Activated T-cell treated with anti-CD3 and anti-CD28 coated beads, Interleukin-2, amount 50 U/mL, for 72 hours (primary cell): Measurements from ENCODE around the gene CA10. TPM values are rescaled to one million over a fixed set of nuclear protein-coding genes. Genes with fewer than 3 reads are reported as not detected.

Source experiments
- ATAC-seq, 2 donors: fragments of 150-1000 bp; cut with Tn5 transposase; replicated peaks in 1 of 2; 2 replicates each; pipeline ENCODE4 v1.10.0; 2021; ENCODE audit warnings: moderate library complexity in 2 of 2, mild to moderate bottlenecking in 1 of 2
- DNase-seq, 2 donors: peaks; one replicate each; pipeline ENCODE4 v3.0.0; 2021 to 2022; ENCODE audit warnings: mixed read lengths in 1 of 2
- H3K27ac Mint-ChIP-seq: one replicate; pipeline ENCODE4 v1.8.0; 2022; ENCODE audit warnings: mild to moderate bottlenecking, moderate library complexity, mixed read lengths
- H3K27me3 Mint-ChIP-seq: one replicate; pipeline ENCODE4 v1.8.0; 2022; ENCODE audit warnings: low read depth, mixed read lengths
- H3K36me3 Mint-ChIP-seq, 2 donors: one replicate each; pipeline ENCODE4 v1.8.0; 2022; ENCODE audit warnings: mixed read lengths in 2 of 2, mild to moderate bottlenecking in 1 of 2; ENCODE audit not compliant: insufficient read depth in 2 of 2
- H3K4me1 Mint-ChIP-seq: one replicate; pipeline ENCODE4 v1.8.0; 2022; ENCODE audit warnings: low read depth, mixed read lengths
- H3K4me3 Mint-ChIP-seq, 2 donors: one replicate each; pipeline ENCODE4 v1.8.0; 2022; ENCODE audit warnings: mild to moderate bottlenecking in 2 of 2, mixed read lengths in 2 of 2, moderate library complexity in 2 of 2
- H3K9me3 Mint-ChIP-seq, 2 donors: one replicate each; pipeline ENCODE4 v1.8.0; 2022; ENCODE audit warnings: mixed read lengths in 2 of 2
- total RNA-seq, 2 donors: library from RNA; stranded (reverse); gene quantifications; one replicate each; pipeline ENCODE4 v1.2.3, GENCODE V29; 2022

CA10 gene
- total RNA-seq, 2 donors from 2014 or later, result not detected

DNA sequence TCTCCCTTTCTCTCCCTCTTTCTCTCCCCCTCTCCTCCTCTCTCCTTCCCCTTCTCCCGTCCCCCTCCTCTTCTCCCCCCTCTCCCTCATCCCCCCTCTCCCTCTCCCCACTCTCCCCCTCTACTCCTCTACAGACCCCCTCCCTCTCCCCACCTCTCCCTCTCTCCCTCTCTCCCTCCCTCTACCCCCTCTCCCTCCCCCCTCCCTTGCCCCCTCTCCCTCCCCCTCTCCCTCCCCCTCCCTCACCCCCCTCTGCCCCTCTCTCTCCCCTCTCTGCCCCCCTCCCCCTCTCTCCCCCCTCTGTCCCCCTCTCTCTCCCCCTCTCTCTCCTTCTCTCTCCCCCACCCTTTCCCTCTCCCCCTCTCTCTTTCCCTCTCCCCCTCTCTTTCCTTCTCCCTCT, 545.3 kb downstream of the CA10 start:
- Mint-ChIP-seq H3K9me3 (no peaks in the 10 kb centered on the region), H3K27ac (no peak overlapping the region), H3K4me1 (no peaks in the 10 kb centered on the region), H3K36me3 (no peaks in the 10 kb centered on the region), H3K4me3 (no peak overlapping the region), H3K27me3 (peaks cover 14% of the 10 kb centered on the region)
- ATAC-seq, result no peak
- DNase-seq, result no peak

DNA sequence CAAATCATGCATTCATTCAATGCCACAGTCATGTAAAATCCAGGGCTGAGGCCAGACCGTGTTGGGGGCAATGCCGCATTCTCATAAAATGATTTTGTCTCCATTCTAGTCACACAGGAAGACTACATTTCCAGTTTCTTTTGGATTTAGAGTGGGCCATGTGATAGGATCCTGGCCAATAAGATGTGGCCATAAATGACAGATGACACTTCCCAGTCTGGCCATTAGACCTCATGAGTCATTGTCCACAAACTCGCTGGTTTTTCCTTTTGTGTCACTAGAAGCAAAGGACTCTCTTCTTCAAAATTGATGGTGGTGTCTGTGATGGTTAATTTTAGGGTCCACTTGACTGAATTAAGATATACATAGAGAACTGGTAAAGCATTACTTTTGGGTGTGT, 545.8 kb downstream of the CA10 start:
- H3K36me3 Mint-ChIP-seq, result no peaks in the 10 kb centered on the region
- ATAC-seq, result no peak
- H3K9me3 Mint-ChIP-seq, result no peaks in the 10 kb centered on the region
- no peak for DNase-seq
- H3K4me3 Mint-ChIP-seq, result no peak overlapping the region
- no peak overlapping the region for H3K27ac Mint-ChIP-seq
- no peaks in the 10 kb centered on the region for H3K4me1 Mint-ChIP-seq
- peaks cover 8% of the 10 kb centered on the region for H3K27me3 Mint-ChIP-seq

DNA sequence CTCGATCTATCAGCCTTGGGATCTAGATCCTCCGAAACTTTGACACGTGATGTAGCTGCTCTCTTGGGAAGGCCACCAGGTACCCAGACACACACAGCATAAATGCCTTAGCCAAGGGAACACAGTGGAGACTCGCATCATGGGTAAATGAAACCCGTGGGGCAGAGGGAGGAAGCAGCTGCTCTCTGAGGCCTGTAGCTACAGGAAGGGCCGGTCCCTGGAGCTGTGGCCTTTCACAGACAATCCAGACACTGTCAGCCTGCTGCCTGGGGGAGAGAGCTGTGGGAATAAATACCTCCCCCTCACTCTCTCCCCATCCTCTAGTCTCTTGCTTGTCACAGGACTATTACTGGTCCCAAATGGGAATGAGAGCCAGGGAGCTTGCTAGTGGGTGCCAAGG, 546.9 kb downstream of the CA10 start:
- ATAC-seq, result no peak

DNA sequence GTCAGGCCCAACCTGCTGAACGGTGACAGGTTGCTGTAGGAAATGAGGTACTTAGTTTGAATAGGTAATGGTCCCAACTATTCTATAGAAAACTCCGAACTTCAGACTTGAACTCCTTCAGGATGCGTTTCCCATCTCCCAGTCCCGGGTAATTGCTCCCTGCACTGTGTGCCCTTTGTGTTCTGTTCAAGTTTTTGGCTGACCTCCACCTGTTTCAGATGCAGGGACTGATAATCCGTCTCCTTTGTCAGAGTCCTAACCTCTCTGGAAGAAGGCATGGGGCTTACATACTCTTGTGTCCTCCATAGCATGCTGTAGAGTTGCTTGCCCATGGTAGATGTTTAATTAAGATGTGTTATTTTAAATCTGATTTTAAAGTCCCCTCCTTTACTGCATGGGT, 547.7 kb downstream of the CA10 start:
- no peak for DNase-seq
- no peak for ATAC-seq
- no peaks in the 10 kb centered on the region for H3K36me3 Mint-ChIP-seq
- no peaks in the 10 kb centered on the region for H3K9me3 Mint-ChIP-seq
- H3K4me3 Mint-ChIP-seq, result no peak overlapping the region
- H3K4me1 Mint-ChIP-seq, result no peaks in the 10 kb centered on the region
- H3K27me3 Mint-ChIP-seq, result peaks cover 8% of the 10 kb centered on the region
- no peak overlapping the region for H3K27ac Mint-ChIP-seq

More for the DNA sequence above, 546.9 kb downstream of the CA10 start:
- Mint-ChIP-seq H3K4me1 (no peaks in the 10 kb centered on the region), H3K9me3 (no peaks in the 10 kb centered on the region), H3K36me3 (no peaks in the 10 kb centered on the region), H3K27me3 (peaks cover 8% of the 10 kb centered on the region), H3K4me3 (no peak overlapping the region), H3K27ac (no peak overlapping the region)
- DNase-seq, result no peak

DNA sequence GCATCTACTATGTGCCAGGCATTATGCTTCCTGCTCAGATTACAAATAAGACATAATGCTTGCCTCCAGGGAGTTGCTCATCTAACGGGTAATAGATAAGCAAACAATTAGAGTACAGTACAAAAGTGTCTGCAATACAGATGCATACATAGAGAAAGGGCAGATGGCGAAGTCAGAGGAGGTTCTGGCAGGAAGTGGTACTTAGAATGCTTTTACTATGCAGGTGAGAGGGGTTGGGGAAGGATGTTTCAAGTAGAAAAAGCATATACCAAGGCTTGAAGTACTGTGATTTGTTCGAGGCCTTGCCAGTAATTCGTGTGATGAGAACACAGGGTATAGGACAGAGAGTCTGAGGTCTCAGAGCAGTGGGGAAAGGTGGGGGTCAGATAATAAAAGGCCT, 548.4 kb downstream of the CA10 start:
- H3K4me3 Mint-ChIP-seq, result no peak overlapping the region

DNA sequence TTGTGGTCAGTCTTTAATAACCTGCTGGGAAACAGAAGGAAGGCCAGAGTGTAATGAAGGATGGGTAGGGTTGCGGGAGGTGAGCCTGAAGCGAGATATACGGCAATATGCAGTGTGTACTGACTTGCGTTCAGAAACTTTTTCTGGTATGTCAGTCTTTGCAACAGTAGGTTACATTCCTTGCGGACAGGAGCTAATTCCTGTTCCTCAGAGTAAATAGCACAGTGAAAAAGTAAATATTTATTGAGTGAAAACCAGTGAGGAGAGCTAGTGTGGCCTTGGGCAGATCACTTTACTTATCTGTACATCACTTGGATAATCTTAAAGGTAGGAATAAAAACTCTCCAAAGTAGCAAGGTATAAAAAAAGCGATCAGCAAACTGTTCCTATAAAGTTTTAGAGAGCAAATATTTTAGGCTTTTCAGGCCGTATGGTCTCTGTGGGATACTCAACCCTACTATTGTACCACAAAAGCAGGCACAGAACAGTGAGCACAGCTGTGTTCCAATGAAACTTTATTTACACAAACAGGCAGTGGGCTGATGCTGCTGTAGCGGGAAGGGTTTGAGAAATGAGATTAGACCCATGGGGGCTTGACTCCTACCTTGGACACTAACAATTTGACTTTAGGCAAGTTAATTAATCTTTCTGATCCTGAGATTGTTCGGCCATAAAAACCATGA, 550.1 kb downstream of the CA10 start:
- H3K9me3 Mint-ChIP-seq, result no peaks in the 10 kb centered on the region
- no peaks in the 10 kb centered on the region for H3K4me1 Mint-ChIP-seq
- no peak overlapping the region for H3K27ac Mint-ChIP-seq
- no peak overlapping the region for H3K4me3 Mint-ChIP-seq
- DNase-seq (no peak), ATAC-seq (no peak)
- H3K36me3 Mint-ChIP-seq, result no peaks in the 10 kb centered on the region
- H3K27me3 Mint-ChIP-seq, result no peaks in the 10 kb centered on the region

More for the DNA sequence above, 548.4 kb downstream of the CA10 start:
- DNase-seq, result no peak
- H3K27ac Mint-ChIP-seq, result no peak overlapping the region
- no peaks in the 10 kb centered on the region for H3K4me1 Mint-ChIP-seq
- no peak for ATAC-seq
- H3K27me3 Mint-ChIP-seq, result peaks cover 3% of the 10 kb centered on the region
- no peaks in the 10 kb centered on the region for H3K9me3 Mint-ChIP-seq
- H3K36me3 Mint-ChIP-seq, result no peaks in the 10 kb centered on the region

DNA sequence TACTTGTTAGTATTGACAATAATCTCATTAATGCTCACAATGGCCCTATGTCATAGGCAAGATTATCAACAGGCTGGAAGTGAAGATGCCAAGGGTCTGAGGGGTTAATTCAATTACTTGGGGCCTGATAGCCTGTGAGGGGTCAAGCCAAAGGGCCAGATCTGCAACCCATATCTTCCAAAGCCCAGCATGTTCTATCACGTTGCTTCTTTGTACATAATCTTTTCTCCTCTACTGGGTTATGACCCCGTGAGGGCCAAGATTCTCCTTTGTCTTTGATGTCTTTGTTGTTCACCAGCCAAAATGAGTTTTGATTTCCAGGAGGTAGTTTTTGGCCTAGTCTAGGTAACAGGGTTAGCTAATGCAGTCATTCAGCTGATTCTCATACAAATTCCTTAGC, 551.0 kb downstream of the CA10 start:
- no peak for DNase-seq
- Mint-ChIP-seq H3K4me3 (no peak overlapping the region), H3K9me3 (no peaks in the 10 kb centered on the region), H3K4me1 (no peaks in the 10 kb centered on the region), H3K27me3 (no peaks in the 10 kb centered on the region), H3K36me3 (no peaks in the 10 kb centered on the region), H3K27ac (no peak overlapping the region)
- no peak for ATAC-seq

DNA sequence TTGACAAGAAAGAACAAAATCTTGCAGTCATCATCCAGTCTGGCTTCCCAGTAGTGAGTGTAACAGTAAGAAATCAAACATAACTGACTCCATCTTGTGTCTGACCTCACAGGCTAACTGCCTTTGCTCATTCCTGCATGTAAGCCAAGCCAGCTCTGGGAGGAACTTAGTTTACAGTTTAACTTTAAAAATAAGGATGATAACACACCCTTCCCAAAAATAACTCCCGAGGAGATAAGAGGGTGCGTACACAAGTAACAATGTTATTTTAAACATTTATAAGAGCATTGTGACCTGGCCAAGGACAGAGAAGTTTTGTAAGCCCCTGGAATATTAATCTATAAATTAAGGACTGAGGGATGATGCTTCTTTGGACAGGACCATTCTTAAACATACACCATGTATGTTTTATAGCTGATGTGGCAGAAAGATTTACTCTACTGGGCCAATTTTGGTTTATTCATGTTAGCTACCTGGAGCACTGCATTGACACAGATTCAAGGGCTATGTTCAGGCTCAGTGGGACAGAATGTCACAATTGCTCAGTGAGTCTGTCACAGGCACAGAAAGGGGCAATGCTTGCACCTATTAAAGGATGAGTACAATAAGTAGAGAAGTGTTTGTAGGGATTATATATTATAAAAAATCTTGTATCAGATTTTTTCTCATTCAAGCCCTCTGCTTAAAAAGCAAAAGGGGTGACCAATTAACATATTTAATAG, 554.1 kb downstream of the CA10 start:
- H3K27ac Mint-ChIP-seq, result no peak overlapping the region
- no peaks in the 10 kb centered on the region for H3K4me1 Mint-ChIP-seq
- ATAC-seq (no peak), DNase-seq (no peak)
- no peak overlapping the region for H3K4me3 Mint-ChIP-seq
- H3K9me3 Mint-ChIP-seq, result no peaks in the 10 kb centered on the region
- H3K27me3 Mint-ChIP-seq, result no peaks in the 10 kb centered on the region
- no peaks in the 10 kb centered on the region for H3K36me3 Mint-ChIP-seq

DNA sequence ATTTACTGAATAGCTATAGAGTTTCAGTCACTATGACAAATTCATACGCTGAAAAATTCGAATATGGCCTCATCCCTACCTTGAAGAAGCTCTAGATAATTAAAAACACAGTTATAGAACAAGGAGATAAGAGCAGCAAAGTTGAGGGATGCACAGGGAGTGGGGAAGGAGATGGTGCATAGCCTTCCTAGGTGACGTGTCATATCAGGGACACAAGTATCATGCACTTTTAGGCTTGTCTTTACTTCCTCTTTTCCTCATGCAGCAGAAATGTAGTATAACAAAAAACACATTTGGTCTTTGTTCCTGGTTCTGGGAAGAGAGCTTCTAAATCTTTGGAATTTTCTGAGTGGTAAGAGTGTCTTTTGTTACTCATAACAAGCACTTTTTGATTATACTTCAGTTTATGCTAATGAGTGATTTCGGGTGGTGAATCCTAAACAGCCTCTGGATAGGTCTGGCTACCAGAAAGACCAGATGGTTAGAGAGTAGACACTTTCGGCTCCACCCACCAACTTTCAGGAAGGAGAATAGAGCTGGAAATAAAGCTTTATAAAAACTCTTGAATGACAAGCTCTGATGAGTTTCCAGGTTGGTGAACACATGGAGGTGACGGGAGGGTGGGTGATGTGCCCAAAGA, 556.8 kb downstream of the CA10 start:
- peaks cover 0 to 2% of the 10 kb centered on the region in 2 donors for H3K36me3 Mint-ChIP-seq
- no peak overlapping the region for H3K4me3 Mint-ChIP-seq
- H3K27me3 Mint-ChIP-seq, result no peaks in the 10 kb centered on the region
- no peaks in the 10 kb centered on the region for H3K4me1 Mint-ChIP-seq
- no peak for DNase-seq
- H3K27ac Mint-ChIP-seq, result no peak overlapping the region
- no peak for ATAC-seq
- no peaks in the 10 kb centered on the region for H3K9me3 Mint-ChIP-seq

DNA sequence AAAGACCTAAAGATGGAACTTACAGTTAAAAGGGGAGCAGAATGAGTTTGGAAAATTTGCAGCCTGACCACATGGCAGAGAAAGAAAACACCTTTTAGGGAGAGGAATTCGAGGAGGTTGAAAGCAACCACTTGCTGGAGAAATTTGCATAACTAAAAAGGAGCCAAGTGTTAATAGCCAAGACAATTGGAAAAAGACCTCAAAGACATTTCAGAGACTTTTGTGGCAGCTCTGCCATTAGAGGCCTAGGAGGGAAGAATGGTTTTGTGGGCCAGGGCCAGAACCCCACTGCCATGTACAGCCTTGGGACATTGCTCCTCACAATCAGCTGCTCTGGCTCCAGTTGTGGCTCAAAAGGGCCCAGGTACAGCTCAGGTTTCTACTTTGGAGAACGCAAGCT, 559.7 kb downstream of the CA10 start:
- H3K9me3 Mint-ChIP-seq, result no peaks in the 10 kb centered on the region
- ATAC-seq (no peak), DNase-seq (no peak)
- no peak overlapping the region for H3K4me3 Mint-ChIP-seq
- peaks cover 0 to 2% of the 10 kb centered on the region in 2 donors for H3K36me3 Mint-ChIP-seq
- no peaks in the 10 kb centered on the region for H3K4me1 Mint-ChIP-seq
- H3K27ac Mint-ChIP-seq, result no peak overlapping the region
- H3K27me3 Mint-ChIP-seq, result no peaks in the 10 kb centered on the region

DNA sequence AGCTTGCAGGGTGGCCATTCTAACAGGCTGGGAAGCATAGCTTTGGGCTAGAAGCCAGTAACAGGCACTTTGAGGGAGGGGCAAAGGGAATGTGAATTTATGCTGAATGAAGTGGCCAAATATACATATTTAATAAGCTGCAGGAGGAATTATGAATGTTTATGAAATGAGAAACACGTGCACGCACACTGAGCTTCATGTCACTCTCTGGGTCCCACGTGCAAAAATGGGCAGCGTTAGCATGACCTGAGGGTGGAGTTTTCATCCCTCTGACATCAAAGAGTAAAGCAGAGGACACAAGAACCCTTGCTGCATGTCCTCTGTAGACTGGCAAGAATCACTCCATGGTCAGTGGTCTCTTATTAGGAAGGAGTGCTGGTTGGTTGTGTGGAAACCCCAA, 561.2 kb downstream of the CA10 start:
- H3K4me3 Mint-ChIP-seq, result no peak overlapping the region
- no peak overlapping the region for H3K27ac Mint-ChIP-seq
- no peaks in the 10 kb centered on the region for H3K4me1 Mint-ChIP-seq
- peaks cover 0 to 2% of the 10 kb centered on the region in 2 donors for H3K36me3 Mint-ChIP-seq
- ATAC-seq (no peak), DNase-seq (no peak)
- no peaks in the 10 kb centered on the region for H3K27me3 Mint-ChIP-seq
- no peaks in the 10 kb centered on the region for H3K9me3 Mint-ChIP-seq

DNA sequence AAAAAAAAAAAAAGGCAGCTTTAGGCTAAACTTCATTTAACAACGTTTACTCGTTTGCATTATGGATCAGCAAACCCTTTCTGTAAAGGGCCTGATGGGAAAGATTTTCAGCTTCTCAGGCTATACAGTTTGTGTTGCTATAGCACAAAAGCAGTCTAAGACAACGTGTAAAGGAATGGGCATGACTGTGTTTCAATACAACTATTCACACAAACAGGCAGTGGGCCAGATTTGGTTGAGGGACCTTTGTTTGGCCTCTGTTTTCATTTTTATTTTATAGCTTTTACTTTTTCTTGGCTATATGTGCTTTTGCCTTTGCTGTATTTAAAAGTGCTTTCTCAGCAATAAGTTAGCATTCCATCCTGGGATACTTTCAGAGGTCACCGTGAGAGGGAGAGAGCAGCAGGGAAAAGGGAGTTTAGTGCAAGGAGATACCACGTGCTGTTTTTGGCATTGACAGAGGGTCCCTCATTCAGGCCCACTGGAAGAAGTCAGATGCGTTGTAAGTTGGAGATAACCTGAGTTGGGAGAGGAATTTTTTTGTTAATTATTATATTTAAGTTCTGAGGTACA, 562.6 kb downstream of the CA10 start:
- Mint-ChIP-seq H3K4me3 (no peak overlapping the region), H3K27me3 (no peaks in the 10 kb centered on the region), H3K4me1 (no peaks in the 10 kb centered on the region), H3K27ac (no peak overlapping the region), H3K36me3 (peaks cover 0 to 2% of the 10 kb centered on the region in 2 donors), H3K9me3 (no peaks in the 10 kb centered on the region)
- DNase-seq, result no peak
- ATAC-seq, result no peak

DNA sequence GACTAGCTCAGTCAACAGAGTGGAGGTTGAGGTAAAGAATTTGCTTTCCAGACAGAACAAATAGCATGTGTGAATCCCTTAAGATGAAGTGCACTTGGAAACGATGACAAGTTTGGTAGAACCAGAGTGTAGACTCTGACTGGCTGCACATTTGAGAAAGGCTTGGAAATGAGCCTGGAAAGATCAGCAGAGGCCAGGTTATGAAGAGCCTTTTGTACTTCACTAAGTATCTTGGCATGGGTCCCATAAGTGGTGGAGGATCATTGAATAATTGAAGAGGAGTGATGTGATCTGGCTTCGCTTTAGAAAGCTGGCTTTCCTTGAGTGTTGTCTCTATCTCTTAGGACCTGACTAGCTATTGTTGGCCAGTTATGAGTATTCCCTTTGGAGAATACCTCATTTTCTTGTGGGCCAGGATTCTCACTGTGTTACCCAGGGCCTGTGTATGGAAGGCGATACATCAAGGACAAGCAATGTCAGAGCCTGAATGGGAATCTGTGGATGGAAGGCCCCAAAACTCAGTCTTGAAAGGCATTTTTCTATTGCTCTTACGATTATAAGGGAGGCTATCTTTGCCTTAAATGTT, 568.4 kb downstream of the CA10 start:
- Mint-ChIP-seq H3K4me1 (no peaks in the 10 kb centered on the region), H3K27me3 (no peaks in the 10 kb centered on the region), H3K4me3 (no peak overlapping the region), H3K27ac (no peak overlapping the region), H3K36me3 (peaks cover 4 to 5% of the 10 kb centered on the region in 2 donors), H3K9me3 (peaks cover 6 to 7% of the 10 kb centered on the region in 2 donors)
- ATAC-seq, result no peak
- DNase-seq, result no peak
